ENCODE measurements around the gene MEGF11. TPM values are rescaled to one million over a fixed set of nuclear protein-coding genes. Genes with fewer than 3 reads are reported as not detected.

The MEGF11 gene
- total RNA-seq, 1 experiment from 2014 or later: 2.3 TPM

DNA sequence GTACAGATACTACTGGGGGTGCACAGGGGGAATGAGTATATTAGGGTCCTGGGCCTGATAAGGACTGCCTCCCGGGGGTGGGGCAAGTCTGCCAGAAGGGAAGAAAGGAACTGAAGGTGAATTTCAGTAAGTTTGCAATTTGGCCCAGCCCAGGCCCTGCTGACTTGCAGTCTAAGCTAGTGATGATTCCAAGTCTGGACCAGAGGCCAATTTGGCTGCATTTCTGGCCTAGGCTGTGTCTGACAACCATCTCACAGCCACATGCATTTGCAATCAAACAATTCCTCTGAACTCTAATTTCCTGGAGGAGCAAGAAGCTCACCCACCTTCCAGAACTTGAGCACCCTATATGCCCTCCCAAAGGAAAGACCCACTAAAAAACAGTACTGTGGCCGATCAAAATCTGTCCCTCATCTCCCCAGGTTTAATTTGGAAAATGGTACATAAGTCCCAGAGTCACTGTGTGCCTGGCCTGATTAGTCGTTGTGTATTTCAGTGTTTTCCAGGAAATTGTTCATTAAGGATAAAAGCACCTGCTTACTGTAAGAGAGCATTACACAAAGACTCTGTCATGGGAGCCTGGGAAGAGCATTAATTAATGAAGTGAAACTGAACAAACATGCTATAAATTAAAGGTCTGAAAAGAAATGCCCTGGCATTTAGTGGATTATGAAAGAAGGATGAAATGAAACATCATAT, 114.5 kb downstream of the MEGF11 start:
- no peak overlapping the region for H3K9ac ChIP-seq (ENCODE audit: low read length)
- H3K9me3 ChIP-seq (ENCODE audit: control insufficient read depth in 1 of 2, insufficient read depth in 1 of 2, low read depth in 1 of 2, low read length in 2 of 2): no peaks in the 10 kb centered on the region
- DNase-seq (ENCODE audit: low read depth, low spot score) (no peak), ATAC-seq (no peak)
- ChIA-PET RAD21 (ENCODE audit: low non-redundant PET in 1 of 2, low total read pairs in 2 of 2, uncharacterized antibody in 2 of 2, unreplicated experiment in 2 of 2) (no interaction called here), CTCF (no interaction called here), POLR2A (no interaction called here)
- H3K27ac ChIP-seq (ENCODE audit: low read depth, low read length): no peak overlapping the region
- no peak overlapping the region for H3K4me2 ChIP-seq (ENCODE audit: low read length)
- no peak for TF ChIP-seq POLR2AphosphoS5 (IDR thresholded peaks at IDR 0.05; ENCODE audit: low read depth, low read length)
- TF ChIP-seq FOSL1 (IDR thresholded peaks at IDR 0.05; ENCODE audit: low read depth): no peak
- TF ChIP-seq EGR1 (IDR thresholded peaks at IDR 0.05; ENCODE audit: low read depth): no peak
- TF ChIP-seq TCF7L2 (IDR thresholded peaks at IDR 0.05; ENCODE audit: borderline replicate concordance, extremely low read depth, insufficient read depth, insufficient read length): no peak
- no peak for TF ChIP-seq SIN3A (IDR thresholded peaks at IDR 0.05; ENCODE audit: low read depth)
- TF ChIP-seq SP1 (IDR thresholded peaks at IDR 0.05; ENCODE audit: low read depth): no peak
- no peak for TF ChIP-seq CBX3 (IDR thresholded peaks at IDR 0.05; ENCODE audit: low read depth)
- TF ChIP-seq ELF1 (IDR thresholded peaks at IDR 0.05; ENCODE audit: borderline replicate concordance, low read depth): no peak
- TF ChIP-seq EZH2 (IDR thresholded peaks at IDR 0.05): no peak
- no peak for TF ChIP-seq RAD21 (IDR thresholded peaks at IDR 0.05; ENCODE audit: low read depth)
- no peak for TF ChIP-seq POLR2A (IDR thresholded peaks at IDR 0.05; ENCODE audit: borderline replicate concordance, extremely low read depth, insufficient read depth, insufficient read length)
- TF ChIP-seq YY1 (IDR thresholded peaks at IDR 0.05; ENCODE audit: extremely low read depth, insufficient replicate concordance, low read depth, low read length): no peak
- TF ChIP-seq, protein P1, sequence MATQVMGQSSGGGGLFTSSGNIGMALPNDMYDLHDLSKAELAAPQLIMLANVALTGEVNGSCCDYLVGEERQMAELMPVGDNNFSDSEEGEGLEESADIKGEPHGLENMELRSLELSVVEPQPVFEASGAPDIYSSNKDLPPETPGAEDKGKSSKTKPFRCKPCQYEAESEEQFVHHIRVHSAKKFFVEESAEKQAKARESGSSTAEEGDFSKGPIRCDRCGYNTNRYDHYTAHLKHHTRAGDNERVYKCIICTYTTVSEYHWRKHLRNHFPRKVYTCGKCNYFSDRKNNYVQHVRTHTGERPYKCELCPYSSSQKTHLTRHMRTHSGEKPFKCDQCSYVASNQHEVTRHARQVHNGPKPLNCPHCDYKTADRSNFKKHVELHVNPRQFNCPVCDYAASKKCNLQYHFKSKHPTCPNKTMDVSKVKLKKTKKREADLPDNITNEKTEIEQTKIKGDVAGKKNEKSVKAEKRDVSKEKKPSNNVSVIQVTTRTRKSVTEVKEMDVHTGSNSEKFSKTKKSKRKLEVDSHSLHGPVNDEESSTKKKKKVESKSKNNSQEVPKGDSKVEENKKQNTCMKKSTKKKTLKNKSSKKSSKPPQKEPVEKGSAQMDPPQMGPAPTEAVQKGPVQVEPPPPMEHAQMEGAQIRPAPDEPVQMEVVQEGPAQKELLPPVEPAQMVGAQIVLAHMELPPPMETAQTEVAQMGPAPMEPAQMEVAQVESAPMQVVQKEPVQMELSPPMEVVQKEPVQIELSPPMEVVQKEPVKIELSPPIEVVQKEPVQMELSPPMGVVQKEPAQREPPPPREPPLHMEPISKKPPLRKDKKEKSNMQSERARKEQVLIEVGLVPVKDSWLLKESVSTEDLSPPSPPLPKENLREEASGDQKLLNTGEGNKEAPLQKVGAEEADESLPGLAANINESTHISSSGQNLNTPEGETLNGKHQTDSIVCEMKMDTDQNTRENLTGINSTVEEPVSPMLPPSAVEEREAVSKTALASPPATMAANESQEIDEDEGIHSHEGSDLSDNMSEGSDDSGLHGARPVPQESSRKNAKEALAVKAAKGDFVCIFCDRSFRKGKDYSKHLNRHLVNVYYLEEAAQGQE (IDR thresholded peaks at IDR 0.05; ENCODE audit: low read depth): no peak
- TF ChIP-seq, protein P2, sequence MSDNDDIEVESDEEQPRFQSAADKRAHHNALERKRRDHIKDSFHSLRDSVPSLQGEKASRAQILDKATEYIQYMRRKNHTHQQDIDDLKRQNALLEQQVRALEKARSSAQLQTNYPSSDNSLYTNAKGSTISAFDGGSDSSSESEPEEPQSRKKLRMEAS (IDR thresholded peaks at IDR 0.05): no peak
- TF ChIP-seq, protein P3, sequence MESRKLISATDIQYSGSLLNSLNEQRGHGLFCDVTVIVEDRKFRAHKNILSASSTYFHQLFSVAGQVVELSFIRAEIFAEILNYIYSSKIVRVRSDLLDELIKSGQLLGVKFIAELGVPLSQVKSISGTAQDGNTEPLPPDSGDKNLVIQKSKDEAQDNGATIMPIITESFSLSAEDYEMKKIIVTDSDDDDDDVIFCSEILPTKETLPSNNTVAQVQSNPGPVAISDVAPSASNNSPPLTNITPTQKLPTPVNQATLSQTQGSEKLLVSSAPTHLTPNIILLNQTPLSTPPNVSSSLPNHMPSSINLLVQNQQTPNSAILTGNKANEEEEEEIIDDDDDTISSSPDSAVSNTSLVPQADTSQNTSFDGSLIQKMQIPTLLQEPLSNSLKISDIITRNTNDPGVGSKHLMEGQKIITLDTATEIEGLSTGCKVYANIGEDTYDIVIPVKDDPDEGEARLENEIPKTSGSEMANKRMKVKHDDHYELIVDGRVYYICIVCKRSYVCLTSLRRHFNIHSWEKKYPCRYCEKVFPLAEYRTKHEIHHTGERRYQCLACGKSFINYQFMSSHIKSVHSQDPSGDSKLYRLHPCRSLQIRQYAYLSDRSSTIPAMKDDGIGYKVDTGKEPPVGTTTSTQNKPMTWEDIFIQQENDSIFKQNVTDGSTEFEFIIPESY (IDR thresholded peaks at IDR 0.05; ENCODE audit: extremely low read depth, insufficient replicate concordance, low read length): no peak
- TF ChIP-seq SRF (IDR thresholded peaks at IDR 0.05; ENCODE audit: low read depth): no peak
- no peak for TF ChIP-seq ZFX (IDR thresholded peaks at IDR 0.05)
- no peak for TF ChIP-seq ZNF274 (IDR thresholded peaks at IDR 0.05; ENCODE audit: low read depth, low read length)
- TF ChIP-seq, protein P4, sequence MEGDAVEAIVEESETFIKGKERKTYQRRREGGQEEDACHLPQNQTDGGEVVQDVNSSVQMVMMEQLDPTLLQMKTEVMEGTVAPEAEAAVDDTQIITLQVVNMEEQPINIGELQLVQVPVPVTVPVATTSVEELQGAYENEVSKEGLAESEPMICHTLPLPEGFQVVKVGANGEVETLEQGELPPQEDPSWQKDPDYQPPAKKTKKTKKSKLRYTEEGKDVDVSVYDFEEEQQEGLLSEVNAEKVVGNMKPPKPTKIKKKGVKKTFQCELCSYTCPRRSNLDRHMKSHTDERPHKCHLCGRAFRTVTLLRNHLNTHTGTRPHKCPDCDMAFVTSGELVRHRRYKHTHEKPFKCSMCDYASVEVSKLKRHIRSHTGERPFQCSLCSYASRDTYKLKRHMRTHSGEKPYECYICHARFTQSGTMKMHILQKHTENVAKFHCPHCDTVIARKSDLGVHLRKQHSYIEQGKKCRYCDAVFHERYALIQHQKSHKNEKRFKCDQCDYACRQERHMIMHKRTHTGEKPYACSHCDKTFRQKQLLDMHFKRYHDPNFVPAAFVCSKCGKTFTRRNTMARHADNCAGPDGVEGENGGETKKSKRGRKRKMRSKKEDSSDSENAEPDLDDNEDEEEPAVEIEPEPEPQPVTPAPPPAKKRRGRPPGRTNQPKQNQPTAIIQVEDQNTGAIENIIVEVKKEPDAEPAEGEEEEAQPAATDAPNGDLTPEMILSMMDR (IDR thresholded peaks at IDR 0.05 in 2 of 3, conservative IDR thresholded peaks at IDR 0.05 in 1 of 3; ENCODE audit: borderline replicate concordance in 1 of 3, insufficient read depth in 1 of 3, low read depth in 2 of 3, low read length in 2 of 3): no peak
- no peaks in the 10 kb centered on the region for H3K9me2 ChIP-seq (ENCODE audit: insufficient read depth)
- H3K36me3 ChIP-seq (ENCODE audit: control insufficient read depth in 1 of 2, insufficient read depth in 2 of 2, low read length in 2 of 2): no peaks in the 10 kb centered on the region
- intact Hi-C loops (cut with micrococcal nuclease): no loop called here
- BruUV-seq (replicated peaks): no TSS peak
- no peaks in the 10 kb centered on the region for H3K27me3 ChIP-seq (ENCODE audit: insufficient read depth, low read length)
- no peak overlapping the region for H2AFZ ChIP-seq (ENCODE audit: low read depth, low read length, poor library complexity, severe bottlenecking)
- no peaks in the 10 kb centered on the region for H3K4me1 ChIP-seq (ENCODE audit: control insufficient read depth in 1 of 2, insufficient read depth in 2 of 2, low read length in 2 of 2)
- H4K20me1 ChIP-seq (ENCODE audit: insufficient read depth): no peaks in the 10 kb centered on the region
- no peak overlapping the region for H3K4me3 ChIP-seq (replicated peaks in 1 of 2; ENCODE audit: low read depth in 1 of 2, low read length in 2 of 2)
- no peaks in the 10 kb centered on the region for H3K79me2 ChIP-seq (ENCODE audit: insufficient read depth, low read length)
